ENCODE measurements around the gene TICAM2. TPM values are rescaled to one million over a fixed set of nuclear protein-coding genes. Genes with fewer than 3 reads are reported as not detected.

TICAM2 gene
- total RNA-seq, 1 experiment from 2014 or later, result 1.0 TPM

DNA sequence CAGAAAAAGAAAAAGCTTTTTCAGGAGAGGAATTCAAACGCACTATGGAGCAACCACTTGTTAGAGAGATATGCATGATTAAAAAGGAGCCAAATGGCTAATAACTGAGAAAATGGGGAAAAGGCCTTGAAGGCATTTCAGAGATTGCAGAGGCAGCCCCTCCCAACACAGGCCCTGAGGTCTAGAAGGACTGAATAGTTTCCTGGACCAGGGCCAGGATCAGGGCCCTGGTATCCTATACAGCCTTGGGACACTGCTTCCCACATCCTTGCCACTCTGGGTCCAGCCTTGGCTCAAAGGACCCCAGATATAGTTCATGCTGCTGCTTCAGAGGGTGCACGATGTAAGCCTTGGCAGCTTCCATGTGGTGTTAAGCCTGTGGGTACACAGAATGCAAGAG, 37.0 kb downstream of the TICAM2 start (continued):
- TF ChIP-seq, protein P1, sequence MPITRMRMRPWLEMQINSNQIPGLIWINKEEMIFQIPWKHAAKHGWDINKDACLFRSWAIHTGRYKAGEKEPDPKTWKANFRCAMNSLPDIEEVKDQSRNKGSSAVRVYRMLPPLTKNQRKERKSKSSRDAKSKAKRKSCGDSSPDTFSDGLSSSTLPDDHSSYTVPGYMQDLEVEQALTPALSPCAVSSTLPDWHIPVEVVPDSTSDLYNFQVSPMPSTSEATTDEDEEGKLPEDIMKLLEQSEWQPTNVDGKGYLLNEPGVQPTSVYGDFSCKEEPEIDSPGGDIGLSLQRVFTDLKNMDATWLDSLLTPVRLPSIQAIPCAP (CRISPR knock-in tag; IDR thresholded peaks at IDR 0.05), result no peak

DNA sequence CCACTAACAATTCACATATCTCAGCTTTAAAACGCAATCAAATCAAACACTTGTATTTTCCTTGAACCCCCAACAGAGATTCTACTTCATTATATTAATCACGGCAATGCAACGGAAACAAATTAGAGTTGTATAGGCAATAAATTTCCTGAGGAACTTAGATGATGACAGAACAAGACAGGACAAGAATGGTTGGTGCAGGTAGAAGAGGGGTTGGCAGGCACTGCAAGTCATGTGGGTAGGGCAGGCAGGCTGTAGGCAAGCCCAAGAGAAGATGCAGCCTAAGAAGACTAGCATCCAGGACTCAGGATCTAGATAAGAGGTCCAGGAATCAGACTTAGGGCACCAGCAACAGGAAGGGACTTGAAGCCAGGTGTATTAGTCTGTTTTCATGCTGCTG, 41.1 kb downstream of the TICAM2 start:
- no peak for DNase-seq (ENCODE audit: low spot score)
- Mint-ChIP-seq H3K27me3 (ENCODE audit: low read depth) (no peaks in the 10 kb centered on the region), H3K36me3 (no peaks in the 10 kb centered on the region), H3K4me3 (no peak overlapping the region), H3K27ac (no peak overlapping the region), H3K9me3 (peaks cover 12% of the 10 kb centered on the region; the same call in 1 of the 2 replicates), H3K4me1 (peaks cover 18% of the 10 kb centered on the region)
- no peak for ATAC-seq
- CTCF ChIA-PET, result no interaction called here
- TF ChIP-seq IRF2 (CRISPR knock-in tag; IDR thresholded peaks at IDR 0.05; ENCODE audit: borderline replicate concordance, low read depth), result no peak
- TF ChIP-seq KAT7 (CRISPR knock-in tag; IDR thresholded peaks at IDR 0.05; ENCODE audit: borderline replicate concordance), result no peak
- no peak for TF ChIP-seq GRHL2 (CRISPR knock-in tag; IDR thresholded peaks at IDR 0.05; ENCODE audit: insufficient replicate concordance, severe bottlenecking)
- TF ChIP-seq, protein P2, sequence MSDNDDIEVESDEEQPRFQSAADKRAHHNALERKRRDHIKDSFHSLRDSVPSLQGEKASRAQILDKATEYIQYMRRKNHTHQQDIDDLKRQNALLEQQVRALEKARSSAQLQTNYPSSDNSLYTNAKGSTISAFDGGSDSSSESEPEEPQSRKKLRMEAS (CRISPR knock-in tag; IDR thresholded peaks at IDR 0.05), result no peak
- TF ChIP-seq ZNF138 (CRISPR knock-in tag; conservative IDR thresholded peaks at IDR 0.05), result no peak
- TF ChIP-seq, protein P3, sequence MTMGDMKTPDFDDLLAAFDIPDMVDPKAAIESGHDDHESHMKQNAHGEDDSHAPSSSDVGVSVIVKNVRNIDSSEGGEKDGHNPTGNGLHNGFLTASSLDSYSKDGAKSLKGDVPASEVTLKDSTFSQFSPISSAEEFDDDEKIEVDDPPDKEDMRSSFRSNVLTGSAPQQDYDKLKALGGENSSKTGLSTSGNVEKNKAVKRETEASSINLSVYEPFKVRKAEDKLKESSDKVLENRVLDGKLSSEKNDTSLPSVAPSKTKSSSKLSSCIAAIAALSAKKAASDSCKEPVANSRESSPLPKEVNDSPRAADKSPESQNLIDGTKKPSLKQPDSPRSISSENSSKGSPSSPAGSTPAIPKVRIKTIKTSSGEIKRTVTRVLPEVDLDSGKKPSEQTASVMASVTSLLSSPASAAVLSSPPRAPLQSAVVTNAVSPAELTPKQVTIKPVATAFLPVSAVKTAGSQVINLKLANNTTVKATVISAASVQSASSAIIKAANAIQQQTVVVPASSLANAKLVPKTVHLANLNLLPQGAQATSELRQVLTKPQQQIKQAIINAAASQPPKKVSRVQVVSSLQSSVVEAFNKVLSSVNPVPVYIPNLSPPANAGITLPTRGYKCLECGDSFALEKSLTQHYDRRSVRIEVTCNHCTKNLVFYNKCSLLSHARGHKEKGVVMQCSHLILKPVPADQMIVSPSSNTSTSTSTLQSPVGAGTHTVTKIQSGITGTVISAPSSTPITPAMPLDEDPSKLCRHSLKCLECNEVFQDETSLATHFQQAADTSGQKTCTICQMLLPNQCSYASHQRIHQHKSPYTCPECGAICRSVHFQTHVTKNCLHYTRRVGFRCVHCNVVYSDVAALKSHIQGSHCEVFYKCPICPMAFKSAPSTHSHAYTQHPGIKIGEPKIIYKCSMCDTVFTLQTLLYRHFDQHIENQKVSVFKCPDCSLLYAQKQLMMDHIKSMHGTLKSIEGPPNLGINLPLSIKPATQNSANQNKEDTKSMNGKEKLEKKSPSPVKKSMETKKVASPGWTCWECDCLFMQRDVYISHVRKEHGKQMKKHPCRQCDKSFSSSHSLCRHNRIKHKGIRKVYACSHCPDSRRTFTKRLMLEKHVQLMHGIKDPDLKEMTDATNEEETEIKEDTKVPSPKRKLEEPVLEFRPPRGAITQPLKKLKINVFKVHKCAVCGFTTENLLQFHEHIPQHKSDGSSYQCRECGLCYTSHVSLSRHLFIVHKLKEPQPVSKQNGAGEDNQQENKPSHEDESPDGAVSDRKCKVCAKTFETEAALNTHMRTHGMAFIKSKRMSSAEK (CRISPR knock-in tag; IDR thresholded peaks at IDR 0.05; ENCODE audit: borderline replicate concordance), result no peak
- no peak for TF ChIP-seq ZNF121 (CRISPR knock-in tag; IDR thresholded peaks at IDR 0.05)
- no peak for TF ChIP-seq HMGA2 (CRISPR knock-in tag; IDR thresholded peaks at IDR 0.05)
- TF ChIP-seq JUN (CRISPR knock-in tag; IDR thresholded peaks at IDR 0.05), result no peak
- no peak for TF ChIP-seq ZNF671 (CRISPR knock-in tag; IDR thresholded peaks at IDR 0.05)
- TF ChIP-seq, protein P4, sequence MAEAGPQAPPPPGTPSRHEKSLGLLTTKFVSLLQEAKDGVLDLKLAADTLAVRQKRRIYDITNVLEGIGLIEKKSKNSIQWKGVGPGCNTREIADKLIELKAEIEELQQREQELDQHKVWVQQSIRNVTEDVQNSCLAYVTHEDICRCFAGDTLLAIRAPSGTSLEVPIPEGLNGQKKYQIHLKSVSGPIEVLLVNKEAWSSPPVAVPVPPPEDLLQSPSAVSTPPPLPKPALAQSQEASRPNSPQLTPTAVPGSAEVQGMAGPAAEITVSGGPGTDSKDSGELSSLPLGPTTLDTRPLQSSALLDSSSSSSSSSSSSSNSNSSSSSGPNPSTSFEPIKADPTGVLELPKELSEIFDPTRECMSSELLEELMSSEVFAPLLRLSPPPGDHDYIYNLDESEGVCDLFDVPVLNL (CRISPR knock-in tag; IDR thresholded peaks at IDR 0.05; ENCODE audit: borderline replicate concordance, low read depth), result no peak
- TF ChIP-seq, protein P5, sequence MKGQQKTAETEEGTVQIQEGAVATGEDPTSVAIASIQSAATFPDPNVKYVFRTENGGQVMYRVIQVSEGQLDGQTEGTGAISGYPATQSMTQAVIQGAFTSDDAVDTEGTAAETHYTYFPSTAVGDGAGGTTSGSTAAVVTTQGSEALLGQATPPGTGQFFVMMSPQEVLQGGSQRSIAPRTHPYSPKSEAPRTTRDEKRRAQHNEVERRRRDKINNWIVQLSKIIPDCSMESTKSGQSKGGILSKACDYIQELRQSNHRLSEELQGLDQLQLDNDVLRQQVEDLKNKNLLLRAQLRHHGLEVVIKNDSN (CRISPR knock-in tag; IDR thresholded peaks at IDR 0.05), result no peak
- TF ChIP-seq CBFB (CRISPR knock-in tag; IDR thresholded peaks at IDR 0.05; ENCODE audit: low read depth), result no peak
- TF ChIP-seq, protein P6, sequence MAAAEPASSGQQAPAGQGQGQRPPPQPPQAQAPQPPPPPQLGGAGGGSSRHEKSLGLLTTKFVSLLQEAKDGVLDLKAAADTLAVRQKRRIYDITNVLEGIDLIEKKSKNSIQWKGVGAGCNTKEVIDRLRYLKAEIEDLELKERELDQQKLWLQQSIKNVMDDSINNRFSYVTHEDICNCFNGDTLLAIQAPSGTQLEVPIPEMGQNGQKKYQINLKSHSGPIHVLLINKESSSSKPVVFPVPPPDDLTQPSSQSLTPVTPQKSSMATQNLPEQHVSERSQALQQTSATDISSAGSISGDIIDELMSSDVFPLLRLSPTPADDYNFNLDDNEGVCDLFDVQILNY (CRISPR knock-in tag; IDR thresholded peaks at IDR 0.05), result no peak
- TF ChIP-seq ELF4 (CRISPR knock-in tag; IDR thresholded peaks at IDR 0.05; ENCODE audit: low read depth), result no peak
- TF ChIP-seq, protein P7, sequence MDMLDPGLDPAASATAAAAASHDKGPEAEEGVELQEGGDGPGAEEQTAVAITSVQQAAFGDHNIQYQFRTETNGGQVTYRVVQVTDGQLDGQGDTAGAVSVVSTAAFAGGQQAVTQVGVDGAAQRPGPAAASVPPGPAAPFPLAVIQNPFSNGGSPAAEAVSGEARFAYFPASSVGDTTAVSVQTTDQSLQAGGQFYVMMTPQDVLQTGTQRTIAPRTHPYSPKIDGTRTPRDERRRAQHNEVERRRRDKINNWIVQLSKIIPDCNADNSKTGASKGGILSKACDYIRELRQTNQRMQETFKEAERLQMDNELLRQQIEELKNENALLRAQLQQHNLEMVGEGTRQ (CRISPR knock-in tag; IDR thresholded peaks at IDR 0.05), result no peak
- TF ChIP-seq TP53 (CRISPR knock-in tag; IDR thresholded peaks at IDR 0.05), result no peak
- no peak for TF ChIP-seq TCF7 (CRISPR knock-in tag; IDR thresholded peaks at IDR 0.05; ENCODE audit: low read depth)
- TF ChIP-seq MYBL2 (CRISPR knock-in tag; IDR thresholded peaks at IDR 0.05), result no peak
- no peak for TF ChIP-seq SOX15 (CRISPR knock-in tag; IDR thresholded peaks at IDR 0.05)
- POLR2A ChIA-PET, result no interaction called here
